Astrocyte (in vitro differentiated cells and primary cell): ENCODE data around the gene NMB. TPM values are rescaled to one million over a fixed set of nuclear protein-coding genes. Genes with fewer than 3 reads are reported as not detected.

Experiments used
- DNase-seq: peaks from one replicate; pipeline ENCODE4 v3.0.0-alpha.2; 2010; ENCODE audit warnings: low read depth
- FAIRE-seq: peaks from 2 replicates; lab custom pipeline; 2011; peaks lifted over from hg19 to GRCh38; lab: Jason Lieb, UNC
- H2AFZ ChIP-seq: 2 replicates; pipeline ENCODE4 v1.6.0; 2012; ENCODE audit warnings: low read depth, low read length, inconsistent platforms
- H3K27ac ChIP-seq: 2 replicates; pipeline ENCODE4 v1.5.1; 2011; ENCODE audit warnings: low read depth, low read length, inconsistent platforms
- H3K27me3 ChIP-seq: 2 replicates; pipeline ENCODE4 v1.6.0; 2011; ENCODE audit warnings: low read length, inconsistent platforms; ENCODE audit not compliant: insufficient read depth
- H3K36me3 ChIP-seq: 2 replicates; pipeline ENCODE4 v1.5.1; 2011; ENCODE audit warnings: low read length, inconsistent platforms; ENCODE audit not compliant: insufficient read depth
- H3K4me1 ChIP-seq: 2 replicates; pipeline ENCODE4 v1.5.1; 2011; ENCODE audit warnings: low read length, inconsistent platforms; ENCODE audit not compliant: insufficient read depth
- H3K4me2 ChIP-seq: 2 replicates; pipeline ENCODE4 v1.6.0; 2012; ENCODE audit warnings: low read length, inconsistent platforms
- H3K4me3 ChIP-seq: 2 replicates; pipeline ENCODE4 v1.5.1; 2011; ENCODE audit warnings: low read depth, mild to moderate bottlenecking, low read length, inconsistent platforms; ENCODE audit not compliant: insufficient read depth
- H3K79me2 ChIP-seq: 2 replicates; pipeline ENCODE4 v1.6.0; 2012; ENCODE audit warnings: mild to moderate bottlenecking, low read length, inconsistent platforms; ENCODE audit not compliant: insufficient read depth
- H3K9ac ChIP-seq: 2 replicates; pipeline ENCODE4 v1.6.0; 2012; ENCODE audit warnings: mild to moderate bottlenecking, low read length, inconsistent platforms
- H3K9me3 ChIP-seq: 2 replicates; pipeline ENCODE4 v1.5.1; 2012; ENCODE audit warnings: low read depth, mild to moderate bottlenecking, low read length, inconsistent platforms; ENCODE audit not compliant: insufficient read depth
- H4K20me1 ChIP-seq: 2 replicates; pipeline ENCODE4 v1.6.0; 2012; ENCODE audit warnings: low read length, inconsistent platforms; ENCODE audit not compliant: insufficient read depth
- H3K27ac Mint-ChIP-seq: one replicate; pipeline ENCODE4 v1.8.0; 2021; ENCODE audit warnings: mild to moderate bottlenecking, mixed read lengths; ENCODE audit not compliant: unreplicated experiment
- H3K27me3 Mint-ChIP-seq: one replicate; pipeline ENCODE4 v1.8.0; 2021; ENCODE audit warnings: low read depth, mixed read lengths; ENCODE audit not compliant: unreplicated experiment
- H3K36me3 Mint-ChIP-seq: one replicate; pipeline ENCODE4 v1.8.0; 2021; ENCODE audit warnings: low read depth, mixed read lengths; ENCODE audit not compliant: unreplicated experiment
- H3K4me1 Mint-ChIP-seq: one replicate; pipeline ENCODE4 v1.8.0; 2021; ENCODE audit warnings: low read depth, mixed read lengths; ENCODE audit not compliant: unreplicated experiment
- H3K4me3 Mint-ChIP-seq: one replicate; pipeline ENCODE4 v1.8.0; 2021; ENCODE audit warnings: mild to moderate bottlenecking, moderate library complexity, mixed read lengths; ENCODE audit not compliant: unreplicated experiment
- H3K9me3 Mint-ChIP-seq: one replicate; pipeline ENCODE4 v1.8.0; 2021; ENCODE audit warnings: mild to moderate bottlenecking, mixed read lengths; ENCODE audit not compliant: unreplicated experiment
- EZH2 ChIP-seq: IDR thresholded peaks from 2 replicates; pipeline ENCODE4 v1.6.1; 2012; ENCODE audit warnings: mild to moderate bottlenecking, low read length, inconsistent platforms; ENCODE audit not compliant: insufficient read depth
- total RNA-seq: library from RNA; stranded (reverse); gene quantifications from 2 replicates; pipeline ENCODE4 v1.2.1, GENCODE V29; 2021
- TF ChIP-seq, protein P1 (sequence below): IDR thresholded peaks from 2 replicates; pipeline ENCODE4 v1.5.1; 2011; ENCODE audit warnings: low read depth, mild to moderate bottlenecking, inconsistent platforms, low read length, moderate library complexity; ENCODE audit not compliant: insufficient read depth

Gene NMB
- total RNA-seq, 1 donor from 2014 or later = 6.4 TPM

DNA sequence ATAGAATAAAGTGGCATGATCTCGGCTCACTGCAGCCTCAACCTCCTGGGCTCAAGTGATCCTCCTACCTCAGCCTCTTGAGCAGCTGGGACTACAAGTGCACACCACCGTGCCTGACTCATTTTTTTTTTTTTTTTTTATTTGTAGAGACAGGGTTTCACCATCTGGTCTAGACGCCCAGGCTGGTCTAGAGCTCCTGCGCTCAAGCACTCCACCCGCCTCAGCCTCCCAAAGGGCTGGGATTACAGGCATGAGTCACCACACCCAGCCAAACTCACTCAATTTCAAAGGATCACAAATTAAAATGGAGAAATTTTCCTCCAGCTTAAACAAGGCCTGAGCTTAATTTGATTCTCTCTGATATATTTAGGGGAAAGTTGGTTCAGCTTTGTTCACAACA is 27.3 kb upstream of the NMB start:
- H3K4me3 Mint-ChIP-seq = peak overlapping the region; percentile 57
- no peaks in the 10 kb centered on the region for H3K27me3 ChIP-seq
- DNase-seq (peak; percentile 80), FAIRE-seq (peak; percentile 55)
- H3K36me3 Mint-ChIP-seq = peaks cover 32% of the 10 kb centered on the region
- H3K9me3 Mint-ChIP-seq = no peaks in the 10 kb centered on the region
- peak overlapping the region; percentile 50 for H3K27ac ChIP-seq
- H2AFZ ChIP-seq = no peak overlapping the region
- no peak overlapping the region for H3K9ac ChIP-seq
- H3K27me3 Mint-ChIP-seq = no peaks in the 10 kb centered on the region
- peaks cover 10% of the 10 kb centered on the region for H3K4me1 Mint-ChIP-seq
- no peaks in the 10 kb centered on the region for H3K4me1 ChIP-seq
- peak overlapping the region; percentile 89 for H3K27ac Mint-ChIP-seq
- H3K4me2 ChIP-seq = no peak overlapping the region
- no peak for TF ChIP-seq EZH2
- TF ChIP-seq, protein P1, sequence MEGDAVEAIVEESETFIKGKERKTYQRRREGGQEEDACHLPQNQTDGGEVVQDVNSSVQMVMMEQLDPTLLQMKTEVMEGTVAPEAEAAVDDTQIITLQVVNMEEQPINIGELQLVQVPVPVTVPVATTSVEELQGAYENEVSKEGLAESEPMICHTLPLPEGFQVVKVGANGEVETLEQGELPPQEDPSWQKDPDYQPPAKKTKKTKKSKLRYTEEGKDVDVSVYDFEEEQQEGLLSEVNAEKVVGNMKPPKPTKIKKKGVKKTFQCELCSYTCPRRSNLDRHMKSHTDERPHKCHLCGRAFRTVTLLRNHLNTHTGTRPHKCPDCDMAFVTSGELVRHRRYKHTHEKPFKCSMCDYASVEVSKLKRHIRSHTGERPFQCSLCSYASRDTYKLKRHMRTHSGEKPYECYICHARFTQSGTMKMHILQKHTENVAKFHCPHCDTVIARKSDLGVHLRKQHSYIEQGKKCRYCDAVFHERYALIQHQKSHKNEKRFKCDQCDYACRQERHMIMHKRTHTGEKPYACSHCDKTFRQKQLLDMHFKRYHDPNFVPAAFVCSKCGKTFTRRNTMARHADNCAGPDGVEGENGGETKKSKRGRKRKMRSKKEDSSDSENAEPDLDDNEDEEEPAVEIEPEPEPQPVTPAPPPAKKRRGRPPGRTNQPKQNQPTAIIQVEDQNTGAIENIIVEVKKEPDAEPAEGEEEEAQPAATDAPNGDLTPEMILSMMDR = no peak
- H3K4me3 ChIP-seq = no peak overlapping the region
- H3K79me2 ChIP-seq = peaks cover 19% of the 10 kb centered on the region
- peaks cover 17% of the 10 kb centered on the region for H4K20me1 ChIP-seq
- no peaks in the 10 kb centered on the region for H3K9me3 ChIP-seq
- peaks cover 9% of the 10 kb centered on the region for H3K36me3 ChIP-seq

DNA sequence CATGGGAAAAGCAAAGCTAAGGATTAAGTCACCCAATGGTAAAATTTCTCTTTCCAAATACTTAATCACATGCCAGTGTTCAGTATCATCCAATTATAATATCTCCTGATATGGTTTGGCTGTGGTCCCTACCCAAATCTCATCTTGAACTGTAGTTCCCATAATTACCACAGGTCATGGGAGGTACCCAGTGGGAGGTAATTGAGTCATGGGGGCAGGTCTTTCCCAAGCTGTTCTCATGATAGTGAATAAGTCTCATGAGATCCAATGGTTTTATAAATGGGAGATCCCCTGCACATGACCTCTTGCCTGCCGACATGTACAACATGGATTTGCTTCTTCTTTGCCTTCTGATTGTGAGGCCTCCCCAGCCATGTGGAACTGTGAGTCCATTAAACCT is 26.1 kb upstream of the NMB start:
- DNase-seq (peak; percentile 57), FAIRE-seq (no peak)
- Histone ChIP-seq H3K27me3 (no peaks in the 10 kb centered on the region), H3K36me3 (peaks cover 14% of the 10 kb centered on the region), H3K4me1 (no peaks in the 10 kb centered on the region), H4K20me1 (peaks cover 12% of the 10 kb centered on the region), H3K9me3 (no peaks in the 10 kb centered on the region), H3K9ac (no peak overlapping the region), H3K27ac (peak overlapping the region; percentile 43), H3K79me2 (peaks cover 20% of the 10 kb centered on the region), H2AFZ (no peak overlapping the region), H3K4me3 (no peak overlapping the region), H3K4me2 (no peak overlapping the region)
- Mint-ChIP-seq H3K27ac (no peak overlapping the region), H3K27me3 (no peaks in the 10 kb centered on the region), H3K4me1 (peaks cover 10% of the 10 kb centered on the region), H3K36me3 (peaks cover 30% of the 10 kb centered on the region), H3K4me3 (no peak overlapping the region), H3K9me3 (no peaks in the 10 kb centered on the region)
- TF ChIP-seq, protein P1 = no peak
- TF ChIP-seq EZH2 = no peak

DNA sequence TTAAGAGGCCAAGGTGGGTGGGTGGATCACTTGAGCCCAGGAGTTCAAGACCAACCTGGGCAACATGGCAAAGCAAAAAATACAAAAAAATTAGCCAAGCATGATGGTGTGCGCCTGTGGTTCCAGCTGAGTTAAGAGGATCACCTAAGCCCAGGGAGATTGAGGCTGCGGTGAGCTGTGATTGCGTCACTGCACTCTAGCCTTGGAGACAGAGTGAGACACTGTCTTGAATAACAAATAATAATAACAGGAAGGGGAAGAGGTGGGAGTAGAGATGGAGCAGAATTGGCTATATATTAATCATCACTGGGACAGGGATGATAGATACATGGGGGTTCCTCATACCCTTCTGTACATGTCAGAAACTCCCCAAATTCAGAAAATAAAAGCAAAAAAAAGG is 23.8 kb upstream of the NMB start:
- no peaks in the 10 kb centered on the region for H3K9me3 ChIP-seq
- no peak overlapping the region for H3K4me3 ChIP-seq
- no peak overlapping the region for H2AFZ ChIP-seq
- H3K9me3 Mint-ChIP-seq = no peaks in the 10 kb centered on the region
- H3K79me2 ChIP-seq = peaks cover 19% of the 10 kb centered on the region
- peaks cover 33% of the 10 kb centered on the region for H3K36me3 Mint-ChIP-seq
- no peak overlapping the region for H3K4me2 ChIP-seq
- H3K27me3 ChIP-seq = no peaks in the 10 kb centered on the region
- peaks cover 12% of the 10 kb centered on the region for H4K20me1 ChIP-seq
- peak overlapping the region; percentile 10 for H3K27ac ChIP-seq
- no peak overlapping the region for H3K4me3 Mint-ChIP-seq
- H3K4me1 ChIP-seq = no peaks in the 10 kb centered on the region
- H3K9ac ChIP-seq = no peak overlapping the region
- DNase-seq = peak; percentile 73
- H3K36me3 ChIP-seq = peaks cover 17% of the 10 kb centered on the region
- TF ChIP-seq, protein P1 = no peak
- TF ChIP-seq EZH2 = no peak
- peaks cover 10% of the 10 kb centered on the region for H3K4me1 Mint-ChIP-seq
- no peak for FAIRE-seq
- H3K27ac Mint-ChIP-seq = no peak overlapping the region
- H3K27me3 Mint-ChIP-seq = no peaks in the 10 kb centered on the region
